DND-41 (cell line): Measurements from ENCODE around the gene NDUFV2.

Source experiments
- ATAC-seq: fragments of 200-7000 bp; cut with Tn5 transposase; 3 replicates; pipeline ENCODE4 v1.9.1; 2021; ENCODE audit warnings: low read depth; ENCODE audit not compliant: insufficient read depth
- DNase-seq: peaks from one replicate; pipeline ENCODE4 v3.0.0-alpha.2; 2020
- H2AFZ ChIP-seq: 2 replicates; pipeline ENCODE4 v1.6.0; 2012; ENCODE audit warnings: low read depth, low read length
- H3K27ac ChIP-seq: 2 replicates; pipeline ENCODE4 v1.5.1; 2012; ENCODE audit warnings: low read length, inconsistent platforms
- H3K27me3 ChIP-seq: fragments of 200-600 bp; sonication (generic); 2 replicates; pipeline ENCODE4 v1.6.0; 2012; ENCODE audit warnings: low read length, mild to moderate bottlenecking, inconsistent platforms; ENCODE audit not compliant: insufficient read depth, poor library complexity
- H3K36me3 ChIP-seq: 2 replicates; pipeline ENCODE4 v1.5.1; 2012; ENCODE audit warnings: low read length, inconsistent platforms; ENCODE audit not compliant: insufficient read depth
- H3K4me1 ChIP-seq: 2 replicates; pipeline ENCODE4 v1.5.1; 2012; ENCODE audit warnings: mild to moderate bottlenecking, low read length; ENCODE audit not compliant: insufficient read depth
- H3K4me2 ChIP-seq: 2 replicates; pipeline ENCODE4 v1.6.0; 2012; ENCODE audit warnings: mild to moderate bottlenecking, moderate library complexity, low read length, inconsistent platforms; ENCODE audit not compliant: insufficient read depth
- H3K4me3 ChIP-seq, 2 experiments: fragments of 200-600 bp in 1 of 2; shearing (Covaris generic) in 1 of 2; 2 replicates each; pipeline ENCODE4 v1.5.1; 2012 to 2016; ENCODE audit warnings: inconsistent platforms in 2 of 2, low read length in 2 of 2, mild to moderate bottlenecking in 2 of 2, low read depth in 1 of 2, moderate library complexity in 1 of 2
- H3K79me2 ChIP-seq: 2 replicates; pipeline ENCODE4 v1.6.0; 2012; ENCODE audit warnings: low read length, inconsistent platforms; ENCODE audit not compliant: insufficient read depth
- H3K9ac ChIP-seq: 2 replicates; pipeline ENCODE4 v1.6.0; 2012; ENCODE audit warnings: low read depth, mild to moderate bottlenecking, inconsistent platforms, low read length, moderate library complexity
- H3K9me3 ChIP-seq: 2 replicates; pipeline ENCODE4 v1.5.1; 2012; ENCODE audit warnings: low read length, moderate library complexity, mild to moderate bottlenecking, inconsistent platforms; ENCODE audit not compliant: insufficient read depth, severe bottlenecking
- H4K20me1 ChIP-seq: 2 replicates; pipeline ENCODE4 v1.6.0; 2012; ENCODE audit warnings: low read length; ENCODE audit not compliant: insufficient read depth
- EZH2 ChIP-seq: IDR thresholded peaks from 3 replicates; pipeline ENCODE4 v1.6.1; 2012; ENCODE audit warnings: borderline replicate concordance, low read depth, mild to moderate bottlenecking, moderate library complexity, low read length, inconsistent platforms; ENCODE audit not compliant: severe bottlenecking
- TF ChIP-seq, protein P1 (sequence below): IDR thresholded peaks from 2 replicates; pipeline ENCODE4 v1.5.1; 2012; ENCODE audit warnings: borderline replicate concordance, low read length, moderate library complexity, mild to moderate bottlenecking; ENCODE audit not compliant: poor library complexity, severe bottlenecking; ENCODE audit errors: extremely low read depth

Gene NDUFV2

DNA sequence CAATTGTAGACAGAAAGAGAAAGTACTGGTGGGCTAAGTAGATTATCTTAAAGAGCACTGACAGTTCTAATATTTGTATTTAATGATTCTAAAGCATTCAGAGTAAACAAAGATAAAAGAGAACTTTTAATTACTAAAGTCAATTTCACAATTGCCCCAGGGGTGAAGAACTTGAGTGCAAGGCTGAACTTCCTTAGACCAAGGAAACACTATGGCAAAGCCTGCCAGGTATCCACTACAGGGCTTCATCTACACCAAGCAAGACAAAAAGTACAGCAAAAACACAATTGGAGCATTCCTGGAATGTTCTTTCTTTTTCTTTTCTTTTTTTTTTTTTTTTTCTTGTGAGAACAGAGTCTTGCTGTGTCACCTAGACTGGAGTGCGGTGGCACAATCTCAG, 46.9 kb upstream of the NDUFV2 start:
- TF ChIP-seq, protein P1, sequence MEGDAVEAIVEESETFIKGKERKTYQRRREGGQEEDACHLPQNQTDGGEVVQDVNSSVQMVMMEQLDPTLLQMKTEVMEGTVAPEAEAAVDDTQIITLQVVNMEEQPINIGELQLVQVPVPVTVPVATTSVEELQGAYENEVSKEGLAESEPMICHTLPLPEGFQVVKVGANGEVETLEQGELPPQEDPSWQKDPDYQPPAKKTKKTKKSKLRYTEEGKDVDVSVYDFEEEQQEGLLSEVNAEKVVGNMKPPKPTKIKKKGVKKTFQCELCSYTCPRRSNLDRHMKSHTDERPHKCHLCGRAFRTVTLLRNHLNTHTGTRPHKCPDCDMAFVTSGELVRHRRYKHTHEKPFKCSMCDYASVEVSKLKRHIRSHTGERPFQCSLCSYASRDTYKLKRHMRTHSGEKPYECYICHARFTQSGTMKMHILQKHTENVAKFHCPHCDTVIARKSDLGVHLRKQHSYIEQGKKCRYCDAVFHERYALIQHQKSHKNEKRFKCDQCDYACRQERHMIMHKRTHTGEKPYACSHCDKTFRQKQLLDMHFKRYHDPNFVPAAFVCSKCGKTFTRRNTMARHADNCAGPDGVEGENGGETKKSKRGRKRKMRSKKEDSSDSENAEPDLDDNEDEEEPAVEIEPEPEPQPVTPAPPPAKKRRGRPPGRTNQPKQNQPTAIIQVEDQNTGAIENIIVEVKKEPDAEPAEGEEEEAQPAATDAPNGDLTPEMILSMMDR, result no peak
- TF ChIP-seq EZH2, result no peak
- H3K4me2 ChIP-seq, result no peak overlapping the region
- H3K36me3 ChIP-seq, result no peaks in the 10 kb centered on the region
- H3K27me3 ChIP-seq, result no peaks in the 10 kb centered on the region
- no peak overlapping the region for H3K4me3 ChIP-seq
- no peaks in the 10 kb centered on the region for H3K79me2 ChIP-seq
- H3K27ac ChIP-seq, result no peak overlapping the region
- DNase-seq (no peak), ATAC-seq (no peak)
- peaks cover 2% of the 10 kb centered on the region for H3K9me3 ChIP-seq
- no peaks in the 10 kb centered on the region for H3K4me1 ChIP-seq
- no peaks in the 10 kb centered on the region for H4K20me1 ChIP-seq
- no peak overlapping the region for H2AFZ ChIP-seq
- H3K9ac ChIP-seq, result no peak overlapping the region

GRCh38 chr18:9057646-9058045, 44.9 kb upstream of the NDUFV2 start:
- peaks cover 2% of the 10 kb centered on the region for H3K9me3 ChIP-seq
- H3K79me2 ChIP-seq, result no peaks in the 10 kb centered on the region
- peaks cover under 1% of the 10 kb centered on the region for H3K27me3 ChIP-seq
- H3K4me1 ChIP-seq, result no peaks in the 10 kb centered on the region
- H3K4me2 ChIP-seq, result no peak overlapping the region
- DNase-seq, result no peak
- no peaks in the 10 kb centered on the region for H3K36me3 ChIP-seq
- no peak overlapping the region for H3K4me3 ChIP-seq
- no peak for TF ChIP-seq EZH2
- TF ChIP-seq, protein P1, result no peak
- no peak for ATAC-seq
- H2AFZ ChIP-seq, result no peak overlapping the region
- H3K9ac ChIP-seq, result no peak overlapping the region
- no peaks in the 10 kb centered on the region for H4K20me1 ChIP-seq
- no peak overlapping the region for H3K27ac ChIP-seq

- Histone ChIP-seq H3K27ac (no peak overlapping the region), H3K27me3 (peaks cover 3% of the 10 kb centered on the region), H3K4me3 (no peak overlapping the region), H3K4me2 (no peak overlapping the region), H3K4me1 (no peaks in the 10 kb centered on the region), H3K9ac (no peak overlapping the region), H3K36me3 (no peaks in the 10 kb centered on the region), H3K9me3 (no peaks in the 10 kb centered on the region), H4K20me1 (no peaks in the 10 kb centered on the region), H2AFZ (no peak overlapping the region), H3K79me2 (no peaks in the 10 kb centered on the region)
- no peak for ATAC-seq
- no peak for TF ChIP-seq EZH2
- DNase-seq, result no peak
Measured at GRCh38 chr18:9058406-9058805, 44.1 kb upstream of the NDUFV2 start.

DNA sequence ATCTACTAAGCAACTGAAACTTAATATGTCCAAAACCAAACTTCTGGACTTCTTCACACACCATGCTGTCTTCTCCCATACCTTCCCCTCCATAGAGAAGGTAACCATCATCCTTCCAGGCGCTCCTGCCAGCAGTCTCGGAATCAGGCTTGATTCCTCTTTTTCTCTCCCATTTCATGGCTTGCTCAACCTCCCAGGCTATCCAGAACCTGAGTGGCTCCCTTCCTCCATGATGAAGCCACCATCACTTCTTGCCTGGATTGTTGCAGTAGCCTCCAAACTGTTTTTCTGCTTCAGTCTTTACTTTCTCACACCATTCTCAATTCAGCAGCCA, 40.1 kb upstream of the NDUFV2 start:
- H3K4me3 ChIP-seq, result no peak overlapping the region
- peaks cover 5% of the 10 kb centered on the region for H3K27me3 ChIP-seq
- ATAC-seq, result no peak
- H3K9ac ChIP-seq, result no peak overlapping the region
- no peak for TF ChIP-seq EZH2
- TF ChIP-seq, protein P1, result no peak
- H4K20me1 ChIP-seq, result no peaks in the 10 kb centered on the region
- no peak overlapping the region for H3K4me2 ChIP-seq
- no peaks in the 10 kb centered on the region for H3K9me3 ChIP-seq
- H3K27ac ChIP-seq, result no peak overlapping the region
- H3K36me3 ChIP-seq, result no peaks in the 10 kb centered on the region
- DNase-seq, result no peak
- H3K79me2 ChIP-seq, result no peaks in the 10 kb centered on the region
- no peaks in the 10 kb centered on the region for H3K4me1 ChIP-seq
- no peak overlapping the region; the same call in 1 of the 2 replicates for H2AFZ ChIP-seq
